T1000 (cell line): ENCODE data around the gene SLC38A5.
"Not testable (repeated sequence)": the region's sequence is repeated elsewhere in the genome, so short reads cannot be mapped to it uniquely, and the experiment has no call there.

ENCODE experiments used
- DNase-seq: peaks from one replicate; lab custom pipeline; 2025; ENCODE audit warnings: mixed read lengths; lab: John Stamatoyannopoulos, UW

SLC38A5 gene

DNA sequence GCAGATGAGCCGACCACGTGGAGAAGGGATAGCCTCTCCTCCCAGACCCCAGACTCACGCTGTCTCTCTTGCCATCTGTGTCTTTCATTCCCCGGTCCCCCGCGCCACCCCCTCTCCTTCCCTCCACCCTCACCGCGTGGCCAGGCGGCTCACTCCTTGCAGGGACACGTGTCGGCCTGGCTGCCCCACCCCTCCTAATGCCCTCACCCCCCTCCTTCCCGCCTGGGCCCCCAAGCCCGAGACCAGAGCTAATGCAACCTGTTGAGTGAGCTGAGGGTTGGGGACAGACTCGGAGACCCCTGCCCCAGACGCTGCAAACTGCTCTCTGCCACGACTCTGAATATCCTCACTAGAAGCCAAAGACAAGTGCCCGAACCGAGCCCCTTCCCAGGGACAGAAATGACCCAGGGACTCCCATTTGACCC is 1.8 kb downstream of the SLC38A5 start:
- no peak for DNase-seq

DNA sequence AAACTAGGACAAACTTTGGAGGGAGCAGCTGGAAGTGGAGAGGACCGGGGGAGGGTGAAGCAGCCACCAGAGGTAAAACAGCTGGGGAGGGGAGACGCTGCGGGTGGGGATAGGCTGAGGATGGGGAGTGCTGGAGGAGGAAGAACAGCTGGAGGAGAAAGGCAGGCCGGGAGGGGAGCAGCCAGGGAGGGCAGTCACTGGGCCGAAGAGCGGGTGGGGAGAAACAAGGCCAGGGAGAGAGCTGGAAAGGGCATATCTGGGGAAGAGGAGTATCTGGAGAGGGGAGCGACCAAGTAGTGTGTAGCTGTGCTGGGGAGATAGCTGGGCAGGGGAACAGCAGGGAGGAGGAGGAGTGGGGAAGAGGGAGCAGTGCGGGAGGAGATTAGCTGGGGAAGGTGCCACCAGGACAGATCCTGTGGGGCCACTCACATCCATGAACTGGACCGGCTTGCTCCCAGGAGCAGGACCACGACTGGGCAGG is 2.7 kb downstream of the SLC38A5 start:
- DNase-seq: no peak

DNA sequence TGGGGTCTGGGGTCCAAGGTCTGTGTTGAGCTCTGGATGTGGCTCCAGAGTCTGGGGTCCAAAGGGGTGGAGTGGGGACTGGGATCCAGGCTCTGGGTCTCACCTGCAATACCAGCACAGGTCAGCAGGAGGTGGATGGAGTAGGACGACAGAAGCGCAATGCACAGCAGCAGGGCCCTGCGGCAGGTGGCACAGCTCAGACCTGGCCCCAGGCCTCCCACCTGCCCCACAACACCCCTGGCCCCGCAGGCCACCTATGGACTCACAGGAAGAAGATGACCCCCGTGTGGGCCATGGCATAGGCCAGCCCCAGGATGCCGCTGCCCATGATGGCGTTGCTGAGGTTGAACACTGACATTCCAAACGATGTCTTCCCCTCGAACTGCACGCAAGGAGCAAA is 3.4 kb downstream of the SLC38A5 start:
- no peak for DNase-seq

DNA sequence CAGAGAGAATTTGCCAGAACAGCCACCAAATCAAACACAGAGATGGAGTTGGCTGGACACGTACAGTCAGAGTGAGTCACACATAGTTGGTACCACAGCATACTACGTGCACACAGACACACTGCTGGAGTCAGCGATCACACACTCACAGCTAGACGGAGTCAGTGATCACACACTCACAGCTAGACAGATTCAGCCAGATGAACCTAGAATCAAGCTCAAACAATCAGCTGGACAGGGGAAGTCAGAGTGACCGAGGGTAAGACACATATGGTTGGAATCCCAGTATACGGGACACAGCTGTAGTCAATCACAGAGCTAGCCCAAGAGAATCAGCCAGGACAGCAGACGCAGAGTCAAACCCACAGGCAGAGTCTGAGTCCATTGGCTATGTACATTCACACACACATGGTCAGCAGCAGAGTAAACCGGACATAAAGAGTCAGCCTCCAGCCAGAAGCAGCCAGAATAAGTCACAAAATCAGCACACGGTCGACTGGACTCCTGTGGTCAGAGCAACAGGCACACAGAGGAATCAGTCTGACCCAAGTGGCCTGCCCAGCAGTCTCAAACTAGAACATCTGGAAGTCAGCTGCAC is 4.6 kb downstream of the SLC38A5 start:
- no peak for DNase-seq

DNA sequence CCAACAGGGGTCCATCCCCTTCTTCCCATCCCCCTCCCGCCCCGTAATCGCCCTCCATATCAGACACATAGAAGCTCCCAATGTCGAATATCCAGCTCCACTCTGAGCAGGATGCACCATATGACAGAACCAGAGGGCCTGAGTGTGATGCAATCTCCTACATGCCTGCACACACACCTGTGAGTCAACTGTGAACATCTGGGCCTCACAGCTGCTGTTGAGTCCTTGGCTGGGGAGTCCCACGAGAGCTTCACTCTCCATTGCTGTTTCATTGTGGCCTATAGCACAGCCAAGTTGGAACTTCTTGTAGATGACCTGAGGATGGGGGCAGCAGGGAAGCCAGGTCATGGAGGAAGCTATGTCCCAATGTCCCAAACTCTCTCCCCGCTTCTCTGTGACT is 8.2 kb downstream of the SLC38A5 start:
- no peak for DNase-seq

DNA sequence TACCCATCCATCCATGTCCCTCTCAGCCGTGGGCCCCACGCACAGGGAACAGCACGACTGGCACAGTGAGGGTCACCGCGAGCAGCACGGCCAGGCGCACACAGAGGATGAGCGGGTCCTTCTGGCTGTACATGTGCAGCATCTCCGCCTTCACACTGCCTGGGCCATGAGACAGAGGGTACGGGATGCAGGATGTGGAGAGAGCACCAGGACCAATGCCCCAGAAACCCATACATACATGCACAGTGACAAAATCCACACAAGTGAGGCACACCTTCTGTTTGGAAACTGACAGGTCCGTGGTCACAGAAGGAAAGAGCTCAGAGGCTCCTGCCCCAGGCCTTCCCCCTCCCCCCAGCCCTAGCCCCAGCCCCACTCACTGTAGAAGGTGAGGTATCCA is 9.5 kb downstream of the SLC38A5 start:
- no peak for DNase-seq

DNA sequence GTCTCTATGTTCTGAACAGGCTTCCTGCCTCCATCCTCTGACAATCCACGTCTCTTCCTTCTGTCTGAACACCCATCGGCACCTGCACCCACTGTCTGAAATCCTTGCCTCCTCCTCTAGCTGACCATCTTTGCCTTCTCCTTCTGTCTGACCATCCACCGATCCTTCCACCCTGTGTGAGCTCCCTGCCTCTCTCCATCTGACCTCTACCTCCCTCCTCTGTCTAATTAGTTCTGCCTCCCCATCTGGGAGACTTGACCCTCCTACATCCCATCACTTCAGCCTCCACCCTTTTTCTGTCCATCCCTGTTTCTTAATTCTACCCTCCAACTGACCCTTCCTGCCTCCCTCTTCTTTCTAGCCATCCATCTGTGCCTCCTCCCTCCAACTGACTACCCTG is 10.0 kb downstream of the SLC38A5 start:
- no peak for DNase-seq

DNA sequence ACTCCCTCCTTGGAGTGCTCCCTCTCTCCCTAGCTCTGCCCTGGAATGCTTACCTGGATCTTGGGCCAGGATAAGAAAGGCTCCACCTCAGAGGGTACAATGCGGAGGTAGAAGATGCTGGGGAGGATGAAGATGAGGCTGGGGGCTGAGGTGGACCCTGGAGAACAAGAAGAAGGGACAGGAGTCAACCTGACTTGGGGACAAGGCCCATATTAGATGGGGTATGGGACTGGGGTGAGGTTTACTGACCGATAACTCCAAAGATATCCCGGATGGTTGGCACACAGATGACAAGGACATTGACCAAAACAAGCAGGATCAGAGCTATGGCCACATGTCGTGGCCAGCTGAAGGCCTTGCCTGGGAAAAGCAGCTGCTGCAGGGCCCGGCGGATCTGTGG is 10.6 kb downstream of the SLC38A5 start:
- no peak for DNase-seq

DNA sequence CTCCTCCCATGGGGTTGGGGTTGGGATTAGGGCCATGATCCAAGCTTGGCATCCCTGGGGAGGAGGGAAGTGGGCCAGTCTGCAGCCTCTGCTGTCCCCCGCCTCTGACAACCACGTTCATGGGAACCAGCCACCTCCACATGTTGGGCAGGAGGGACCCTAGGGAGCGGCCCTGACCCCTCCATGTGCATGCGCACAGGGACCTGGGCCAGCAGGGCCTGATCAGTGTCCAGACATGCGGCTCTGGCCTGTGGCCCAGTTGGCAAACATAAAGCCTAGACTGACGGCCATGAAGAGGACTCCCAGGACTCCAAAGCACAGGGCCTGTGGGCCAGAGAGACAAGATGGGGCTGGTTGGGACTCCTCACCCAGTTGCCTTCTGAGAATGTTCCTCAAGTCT is 11.3 kb downstream of the SLC38A5 start:
- DNase-seq: no peak

- DNase-seq: no peak
These were observed 13.3 kb downstream of the SLC38A5 start for GRCh38 chrX:48456628-48457331.

DNA sequence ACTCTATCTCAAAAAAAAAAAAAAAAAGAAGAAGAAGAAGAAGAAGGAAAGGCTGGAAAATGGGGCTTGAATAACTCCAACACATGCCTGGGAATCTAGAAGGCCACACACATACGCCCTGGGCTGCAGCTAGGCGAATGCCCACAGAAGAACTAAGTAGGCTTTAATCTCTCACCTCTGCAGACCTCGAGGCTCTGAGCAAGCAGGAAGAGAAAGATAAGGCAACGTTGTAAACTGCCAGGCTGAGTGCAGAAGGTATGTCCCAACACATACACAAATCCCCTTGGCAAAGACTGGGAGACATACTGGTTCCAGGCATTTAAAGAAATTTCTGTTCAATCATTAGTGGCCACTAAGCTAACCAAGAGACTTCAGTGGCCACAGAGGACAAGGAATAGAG is 18.4 kb downstream of the SLC38A5 start:
- no peak for DNase-seq

DNA sequence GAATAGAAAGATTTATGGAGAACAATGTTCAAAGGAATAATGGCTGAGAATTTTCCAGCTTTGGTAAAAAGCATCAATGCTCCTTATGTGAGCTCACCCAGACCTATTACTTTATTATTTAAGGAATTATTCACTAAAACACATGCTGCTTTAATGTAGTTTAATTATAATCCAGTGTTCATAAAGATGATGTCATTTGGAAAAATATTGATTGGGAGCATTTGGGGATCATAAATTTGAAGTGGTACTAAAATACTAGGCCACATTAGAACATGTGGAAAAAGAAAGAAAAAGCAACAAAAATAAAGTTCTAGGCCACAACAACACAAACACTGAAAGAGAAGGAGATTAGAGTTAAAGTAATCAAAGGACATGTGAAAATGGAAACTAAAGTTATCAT is 20.0 kb downstream of the SLC38A5 start:
- no peak for DNase-seq

DNA sequence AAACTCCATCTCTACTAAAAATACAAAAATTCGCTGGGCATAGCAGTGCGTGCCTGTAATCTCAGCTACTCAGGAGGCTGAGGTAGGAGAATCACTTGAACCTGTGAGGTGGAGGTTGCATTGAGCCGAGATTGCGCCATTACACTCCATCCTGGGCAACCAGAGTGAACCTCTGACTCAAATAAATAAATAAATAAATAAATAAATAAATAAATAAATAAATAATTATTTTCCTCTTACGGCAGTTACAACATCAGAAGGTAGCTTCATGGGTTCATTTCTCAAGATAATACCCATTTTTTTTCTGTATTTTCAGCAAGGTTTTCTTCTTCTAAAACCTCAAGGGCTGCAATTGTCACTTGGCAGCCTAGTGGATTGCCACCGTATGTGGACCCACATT is 22.9 kb downstream of the SLC38A5 start:
- DNase-seq: not testable (repeated sequence)

DNA sequence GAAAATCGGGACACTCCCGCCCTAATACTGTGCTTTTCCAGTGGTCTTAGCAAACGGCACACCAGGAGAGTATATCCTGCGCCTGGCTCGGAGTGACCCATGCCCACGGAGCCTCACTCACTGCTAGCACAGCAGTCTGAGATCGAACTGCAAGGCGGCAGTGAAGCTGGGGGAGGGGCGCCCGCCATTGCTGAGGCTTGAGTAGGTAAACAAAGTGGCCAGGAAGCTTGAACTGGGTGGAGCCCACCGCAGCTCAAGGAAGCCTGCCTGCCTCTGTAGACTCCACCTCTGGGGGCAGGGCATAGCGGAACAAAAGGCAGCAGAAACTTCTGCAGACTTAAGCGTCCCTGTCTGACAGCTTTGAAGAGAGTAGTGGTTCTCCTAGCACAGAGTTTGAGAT is 36.3 kb downstream of the SLC38A5 start:
- DNase-seq: not testable (repeated sequence)

GRCh38 chrX:48430166-48430565 is 39.9 kb downstream of the SLC38A5 start:
- not testable (repeated sequence) for DNase-seq

GRCh38 chrX:48429606-48430005 is 40.5 kb downstream of the SLC38A5 start:
- DNase-seq: not testable (repeated sequence)

GRCh38 chrX:48427027-48427716 is 42.9 kb downstream of the SLC38A5 start:
- not testable (repeated sequence) for DNase-seq

GRCh38 chrX:48411860-48412259 is 58.2 kb downstream of the SLC38A5 start, which contains the start of gene SSX4B:
Gene SSX4B (minus strand): TSS chrX:48411960. CDS start chrX:48411372, 588 bp downstream.
- not testable (repeated sequence) for DNase-seq
